Liver (tissue), 9 donors: ENCODE data around the gene ELP4. TPM values are rescaled to one million over a fixed set of nuclear protein-coding genes. Genes with fewer than 3 reads are reported as not detected.

Experiments
- DNase-seq: peaks from one replicate; pipeline ENCODE4 v3.0.0-alpha.2; 2017; ENCODE audit warnings: low spot score
- H3K27ac ChIP-seq, 2 donors: one replicate each; pipeline ENCODE4 v1.7.0; 2013; ENCODE audit warnings: inconsistent platforms in 2 of 2, low read length in 2 of 2, control low read depth in 1 of 2, low read depth in 1 of 2, mild to moderate bottlenecking in 1 of 2
- H3K27me3 ChIP-seq, 4 donors: one replicate each; pipeline versions ENCODE4 v1.6.1 to v1.7.0; 2013; ENCODE audit warnings: low read length in 3 of 4, inconsistent platforms in 1 of 4, mild to moderate bottlenecking in 1 of 4, moderate library complexity in 1 of 4; ENCODE audit not compliant: control insufficient read depth in 4 of 4, insufficient read depth in 4 of 4
- H3K36me3 ChIP-seq, 4 donors: one replicate each; pipeline versions ENCODE4 v1.6.1 to v1.7.0; 2013; ENCODE audit warnings: low read length in 3 of 4, mild to moderate bottlenecking in 3 of 4, low read depth in 1 of 4, moderate library complexity in 1 of 4; ENCODE audit not compliant: control insufficient read depth in 4 of 4, insufficient read depth in 3 of 4
- H3K4me1 ChIP-seq, 4 donors: one replicate each; pipeline versions ENCODE4 v1.6.1 to v1.7.0; 2013; ENCODE audit warnings: low read length in 3 of 4, mild to moderate bottlenecking in 3 of 4, moderate library complexity in 1 of 4; ENCODE audit not compliant: control insufficient read depth in 4 of 4, insufficient read depth in 4 of 4
- H3K4me3 ChIP-seq, 3 donors: one replicate each; pipeline versions ENCODE4 v1.6.1 to v1.7.0; 2013; ENCODE audit warnings: low read length in 3 of 3, control low read depth in 1 of 3, low read depth in 1 of 3, mild to moderate bottlenecking in 1 of 3
- H3K9ac ChIP-seq, 2 donors: one replicate each; pipeline ENCODE4 v1.7.0; 2013; ENCODE audit warnings: low read length in 2 of 2, mild to moderate bottlenecking in 2 of 2, moderate library complexity in 2 of 2, control low read depth in 1 of 2, low read depth in 1 of 2
- H3K9me3 ChIP-seq, 4 donors: one replicate each; pipeline versions ENCODE4 v1.6.1 to v1.7.0; 2013; ENCODE audit warnings: low read length in 3 of 4; ENCODE audit not compliant: control insufficient read depth in 4 of 4
- EGR1 ChIP-seq, 2 donors: IDR thresholded peaks; 2 replicates each; pipeline ENCODE4 v1.6.1; 2016 to 2018; ENCODE audit warnings: antibody characterized with exemption in 2 of 2, low read depth in 2 of 2
- FOXA1 ChIP-seq: IDR thresholded peaks from 2 replicates; pipeline ENCODE4 v1.6.1; 2016; ENCODE audit warnings: antibody characterized with exemption
- GABPA ChIP-seq, 2 donors: IDR thresholded peaks in 1 of 2; conservative IDR thresholded peaks in 1 of 2; 2 replicates each; pipeline ENCODE4 v1.6.1; 2016; ENCODE audit warnings: antibody characterized with exemption in 2 of 2, mild to moderate bottlenecking in 1 of 2, moderate library complexity in 1 of 2
- HNF4G ChIP-seq: IDR thresholded peaks from 2 replicates; pipeline ENCODE4 v1.6.1; 2016; ENCODE audit warnings: antibody characterized with exemption
- RAD21 ChIP-seq, 2 donors: IDR thresholded peaks; 2 replicates each; pipeline ENCODE4 v1.6.1; 2016; ENCODE audit warnings: antibody characterized with exemption in 2 of 2, mild to moderate bottlenecking in 2 of 2
- RXRA ChIP-seq, 2 donors: IDR thresholded peaks; 2 replicates each; pipeline ENCODE4 v1.6.1; 2017 to 2018; ENCODE audit warnings: antibody characterized with exemption in 2 of 2, mild to moderate bottlenecking in 1 of 2
- TAF1 ChIP-seq: conservative IDR thresholded peaks from 2 replicates; pipeline ENCODE4 v1.6.1; 2016; ENCODE audit warnings: antibody characterized with exemption, mild to moderate bottlenecking
- YY1 ChIP-seq: IDR thresholded peaks from 2 replicates; pipeline ENCODE4 v1.6.1; 2016; ENCODE audit warnings: antibody characterized with exemption, mild to moderate bottlenecking
- WGBS: extraction: QIAGEN DNeasy Blood & Tissue Kit; methylation state at CpG from one replicate; pipeline ENCODE4 v1.1.7; 2013; 5-methylcytosine and 5-hydroxymethylcytosine counted together
- polyA plus RNA-seq, 2 donors: library from polyadenylated mRNA; stranded (reverse) in 1 of 2; unstranded in 1 of 2; fragments of 200-250 nt in 1 of 2; fragments of >200 nt in 1 of 2; fragmentation: Nextera tagmentation in 1 of 2; extraction: Ambion mirVana in 1 of 2; gene quantifications; one replicate each; pipeline versions ENCODE4 v1.2.1 to v1.2.3, GENCODE V29; 2013 to 2015
- total RNA-seq, 2 donors: library from RNA; depleted of rRNA; stranded (reverse); fragments of >200 nt; gene quantifications; one replicate each; pipeline ENCODE4 v1.2.3, GENCODE V29; 2014
- TF ChIP-seq, protein P1 (sequence below): IDR thresholded peaks from 2 replicates; pipeline ENCODE4 v1.6.1; 2016; ENCODE audit warnings: antibody characterized with exemption
- TF ChIP-seq, protein P2 (sequence below): IDR thresholded peaks from 2 replicates; pipeline ENCODE4 v1.6.1; 2016; ENCODE audit warnings: antibody characterized with exemption, mild to moderate bottlenecking
- TF ChIP-seq, protein P3 (sequence below): IDR thresholded peaks from 2 replicates; pipeline ENCODE4 v1.6.1; 2016; ENCODE audit warnings: antibody characterized with exemption
- TF ChIP-seq, protein P4 (sequence below): IDR thresholded peaks from 2 replicates; pipeline ENCODE4 v1.6.1; 2016; ENCODE audit warnings: antibody characterized with exemption
- TF ChIP-seq, protein P5 (sequence below): fragments of 150-350 bp; IDR thresholded peaks from 2 replicates; pipeline ENCODE4 v1.5.1; 2017; ENCODE audit warnings: improper control_type of control experiment, low read depth, low read length; ENCODE audit not compliant: missing input control
- donor health status: healthy.
- donor health status: healthy.
- donor health status: healthy.
- donor health status: healthy.
- donor health status: healthy.

ELP4 gene
- total and polyA plus RNA-seq, 4 donors = 6.0 to 18.8 (median 12.5) TPM

DNA sequence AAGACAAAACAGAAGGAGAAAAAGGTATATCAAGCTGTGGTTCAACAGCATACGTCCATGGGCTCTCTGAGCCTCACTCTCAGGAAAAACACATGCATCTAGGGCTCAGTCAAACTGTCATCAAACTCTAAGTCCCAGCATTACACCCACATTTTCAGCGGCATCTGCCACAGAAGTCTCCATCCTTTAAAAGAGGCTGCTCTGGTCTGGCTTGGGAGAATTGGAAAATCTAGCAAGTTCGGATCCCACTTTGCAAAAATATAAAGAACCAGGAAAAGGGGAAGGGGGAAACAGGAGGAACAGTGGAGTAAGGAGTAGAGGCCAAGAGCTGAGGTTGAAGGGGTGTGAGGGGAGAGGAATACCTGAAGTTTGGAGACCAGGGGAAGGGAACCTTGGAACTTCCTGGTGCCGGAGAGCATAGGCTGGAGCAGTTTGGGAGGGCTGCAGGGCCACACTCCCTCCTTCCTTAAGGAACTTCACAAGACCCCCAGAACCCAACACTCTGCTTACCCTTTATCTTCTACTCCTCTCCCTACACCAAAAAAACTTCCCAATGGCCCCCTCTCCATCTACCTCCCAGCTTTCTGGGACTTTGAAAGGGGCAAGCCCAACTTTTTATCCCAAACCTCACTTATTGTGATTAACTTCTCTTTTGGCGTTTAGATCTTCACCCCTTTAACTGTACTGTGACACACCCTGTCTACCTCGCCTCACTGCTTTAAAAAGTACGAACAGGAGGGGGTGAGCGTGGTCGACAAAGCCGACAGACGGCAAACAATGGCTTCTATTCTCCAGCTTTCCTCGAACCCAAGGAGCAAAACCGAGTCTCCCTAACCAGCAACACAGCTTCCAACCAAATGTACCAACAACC, 297.6 kb downstream of the ELP4 start:
- Histone ChIP-seq H3K4me3 (no peak overlapping the region), H3K9me3 (peaks cover 0 to 4% (median 0%) of the 10 kb centered on the region in 4 donors), H3K27me3 (peaks cover 17 to 58% (median 34%) of the 10 kb centered on the region in 4 donors), H3K36me3 (no peaks in the 10 kb centered on the region), H3K27ac (no peak overlapping the region), H3K4me1 (peaks cover 23 to 39% (median 28%) of the 10 kb centered on the region in 4 donors), H3K9ac (no peak overlapping the region)
- no peak for DNase-seq
- TF ChIP-seq FOXA1 (no peak), TAF1 (no peak), GABPA (IDR thresholded peaks at IDR 0.05 in 1 of 2, conservative IDR thresholded peaks at IDR 0.05 in 1 of 2) (no peak), RXRA (IDR thresholded peaks at IDR 0.05) (no peak), RAD21 (IDR thresholded peaks at IDR 0.05) (no peak), YY1 (no peak), EGR1 (IDR thresholded peaks at IDR 0.05; ENCODE audit: low read depth in 2 of 2) (no peak), HNF4G (no peak)
- TF ChIP-seq, protein P1, sequence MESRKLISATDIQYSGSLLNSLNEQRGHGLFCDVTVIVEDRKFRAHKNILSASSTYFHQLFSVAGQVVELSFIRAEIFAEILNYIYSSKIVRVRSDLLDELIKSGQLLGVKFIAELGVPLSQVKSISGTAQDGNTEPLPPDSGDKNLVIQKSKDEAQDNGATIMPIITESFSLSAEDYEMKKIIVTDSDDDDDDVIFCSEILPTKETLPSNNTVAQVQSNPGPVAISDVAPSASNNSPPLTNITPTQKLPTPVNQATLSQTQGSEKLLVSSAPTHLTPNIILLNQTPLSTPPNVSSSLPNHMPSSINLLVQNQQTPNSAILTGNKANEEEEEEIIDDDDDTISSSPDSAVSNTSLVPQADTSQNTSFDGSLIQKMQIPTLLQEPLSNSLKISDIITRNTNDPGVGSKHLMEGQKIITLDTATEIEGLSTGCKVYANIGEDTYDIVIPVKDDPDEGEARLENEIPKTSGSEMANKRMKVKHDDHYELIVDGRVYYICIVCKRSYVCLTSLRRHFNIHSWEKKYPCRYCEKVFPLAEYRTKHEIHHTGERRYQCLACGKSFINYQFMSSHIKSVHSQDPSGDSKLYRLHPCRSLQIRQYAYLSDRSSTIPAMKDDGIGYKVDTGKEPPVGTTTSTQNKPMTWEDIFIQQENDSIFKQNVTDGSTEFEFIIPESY = no peak
- TF ChIP-seq, protein P2, sequence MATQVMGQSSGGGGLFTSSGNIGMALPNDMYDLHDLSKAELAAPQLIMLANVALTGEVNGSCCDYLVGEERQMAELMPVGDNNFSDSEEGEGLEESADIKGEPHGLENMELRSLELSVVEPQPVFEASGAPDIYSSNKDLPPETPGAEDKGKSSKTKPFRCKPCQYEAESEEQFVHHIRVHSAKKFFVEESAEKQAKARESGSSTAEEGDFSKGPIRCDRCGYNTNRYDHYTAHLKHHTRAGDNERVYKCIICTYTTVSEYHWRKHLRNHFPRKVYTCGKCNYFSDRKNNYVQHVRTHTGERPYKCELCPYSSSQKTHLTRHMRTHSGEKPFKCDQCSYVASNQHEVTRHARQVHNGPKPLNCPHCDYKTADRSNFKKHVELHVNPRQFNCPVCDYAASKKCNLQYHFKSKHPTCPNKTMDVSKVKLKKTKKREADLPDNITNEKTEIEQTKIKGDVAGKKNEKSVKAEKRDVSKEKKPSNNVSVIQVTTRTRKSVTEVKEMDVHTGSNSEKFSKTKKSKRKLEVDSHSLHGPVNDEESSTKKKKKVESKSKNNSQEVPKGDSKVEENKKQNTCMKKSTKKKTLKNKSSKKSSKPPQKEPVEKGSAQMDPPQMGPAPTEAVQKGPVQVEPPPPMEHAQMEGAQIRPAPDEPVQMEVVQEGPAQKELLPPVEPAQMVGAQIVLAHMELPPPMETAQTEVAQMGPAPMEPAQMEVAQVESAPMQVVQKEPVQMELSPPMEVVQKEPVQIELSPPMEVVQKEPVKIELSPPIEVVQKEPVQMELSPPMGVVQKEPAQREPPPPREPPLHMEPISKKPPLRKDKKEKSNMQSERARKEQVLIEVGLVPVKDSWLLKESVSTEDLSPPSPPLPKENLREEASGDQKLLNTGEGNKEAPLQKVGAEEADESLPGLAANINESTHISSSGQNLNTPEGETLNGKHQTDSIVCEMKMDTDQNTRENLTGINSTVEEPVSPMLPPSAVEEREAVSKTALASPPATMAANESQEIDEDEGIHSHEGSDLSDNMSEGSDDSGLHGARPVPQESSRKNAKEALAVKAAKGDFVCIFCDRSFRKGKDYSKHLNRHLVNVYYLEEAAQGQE = no peak
- TF ChIP-seq, protein P3, sequence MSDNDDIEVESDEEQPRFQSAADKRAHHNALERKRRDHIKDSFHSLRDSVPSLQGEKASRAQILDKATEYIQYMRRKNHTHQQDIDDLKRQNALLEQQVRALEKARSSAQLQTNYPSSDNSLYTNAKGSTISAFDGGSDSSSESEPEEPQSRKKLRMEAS = no peak
- TF ChIP-seq, protein P4, sequence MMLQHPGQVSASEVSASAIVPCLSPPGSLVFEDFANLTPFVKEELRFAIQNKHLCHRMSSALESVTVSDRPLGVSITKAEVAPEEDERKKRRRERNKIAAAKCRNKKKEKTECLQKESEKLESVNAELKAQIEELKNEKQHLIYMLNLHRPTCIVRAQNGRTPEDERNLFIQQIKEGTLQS = no peak
- TF ChIP-seq, protein P5, sequence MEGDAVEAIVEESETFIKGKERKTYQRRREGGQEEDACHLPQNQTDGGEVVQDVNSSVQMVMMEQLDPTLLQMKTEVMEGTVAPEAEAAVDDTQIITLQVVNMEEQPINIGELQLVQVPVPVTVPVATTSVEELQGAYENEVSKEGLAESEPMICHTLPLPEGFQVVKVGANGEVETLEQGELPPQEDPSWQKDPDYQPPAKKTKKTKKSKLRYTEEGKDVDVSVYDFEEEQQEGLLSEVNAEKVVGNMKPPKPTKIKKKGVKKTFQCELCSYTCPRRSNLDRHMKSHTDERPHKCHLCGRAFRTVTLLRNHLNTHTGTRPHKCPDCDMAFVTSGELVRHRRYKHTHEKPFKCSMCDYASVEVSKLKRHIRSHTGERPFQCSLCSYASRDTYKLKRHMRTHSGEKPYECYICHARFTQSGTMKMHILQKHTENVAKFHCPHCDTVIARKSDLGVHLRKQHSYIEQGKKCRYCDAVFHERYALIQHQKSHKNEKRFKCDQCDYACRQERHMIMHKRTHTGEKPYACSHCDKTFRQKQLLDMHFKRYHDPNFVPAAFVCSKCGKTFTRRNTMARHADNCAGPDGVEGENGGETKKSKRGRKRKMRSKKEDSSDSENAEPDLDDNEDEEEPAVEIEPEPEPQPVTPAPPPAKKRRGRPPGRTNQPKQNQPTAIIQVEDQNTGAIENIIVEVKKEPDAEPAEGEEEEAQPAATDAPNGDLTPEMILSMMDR = no peak
- 18% methylated on average over 13 of the region's 13 CpGs for WGBS
